NCI-H1436 (cell line): ENCODE results near the gene IQCF5.
"Not testable (repeated sequence)": the region's sequence is repeated elsewhere in the genome, so short reads cannot be mapped to it uniquely, and the experiment has no call there.

Source experiments
- DNase-seq: peaks from one replicate; lab custom pipeline; 2025; lab: John Stamatoyannopoulos, UW

IQCF5 gene

DNA sequence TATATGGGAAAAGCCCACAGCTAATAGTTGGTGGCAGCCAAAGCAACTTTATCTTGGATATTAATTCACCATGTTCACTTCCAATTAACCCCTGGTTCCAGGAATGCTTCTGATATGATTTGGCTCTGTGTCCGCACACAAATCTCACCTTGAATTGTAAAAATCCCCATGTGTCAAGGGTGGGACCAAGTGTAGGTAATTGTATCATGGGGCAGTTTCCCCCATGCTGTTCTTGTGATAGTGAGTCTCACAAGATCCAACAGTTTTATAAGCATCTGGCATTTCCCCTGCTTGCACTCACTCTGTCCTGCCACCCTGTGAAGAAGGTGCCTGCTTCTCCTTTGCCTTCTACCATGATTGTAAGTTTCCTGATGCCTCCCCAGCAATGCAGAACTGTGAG, 6.5 kb downstream of the IQCF5 start:
- not testable (repeated sequence) for DNase-seq

DNA sequence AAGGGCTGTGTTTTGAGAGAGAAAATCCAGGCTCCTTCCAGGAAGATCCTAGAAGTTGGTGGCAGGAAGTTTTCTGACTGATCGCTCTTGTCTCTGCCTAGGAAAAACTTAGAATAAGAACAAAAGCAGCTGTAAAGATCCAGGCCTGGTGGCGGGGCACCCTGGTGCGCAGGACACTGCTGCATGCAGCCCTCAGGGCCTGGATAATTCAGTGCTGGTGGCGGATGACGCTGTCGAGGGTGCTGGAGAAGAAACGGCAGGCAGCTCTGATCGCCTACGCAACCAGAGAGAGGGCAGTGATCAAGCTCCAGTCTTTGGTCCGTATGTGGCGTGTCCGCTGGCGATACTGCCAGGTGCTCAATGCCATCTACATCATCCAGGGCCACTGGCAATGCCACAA, 12.5 kb downstream of the IQCF5 start:
- no peak for DNase-seq

DNA sequence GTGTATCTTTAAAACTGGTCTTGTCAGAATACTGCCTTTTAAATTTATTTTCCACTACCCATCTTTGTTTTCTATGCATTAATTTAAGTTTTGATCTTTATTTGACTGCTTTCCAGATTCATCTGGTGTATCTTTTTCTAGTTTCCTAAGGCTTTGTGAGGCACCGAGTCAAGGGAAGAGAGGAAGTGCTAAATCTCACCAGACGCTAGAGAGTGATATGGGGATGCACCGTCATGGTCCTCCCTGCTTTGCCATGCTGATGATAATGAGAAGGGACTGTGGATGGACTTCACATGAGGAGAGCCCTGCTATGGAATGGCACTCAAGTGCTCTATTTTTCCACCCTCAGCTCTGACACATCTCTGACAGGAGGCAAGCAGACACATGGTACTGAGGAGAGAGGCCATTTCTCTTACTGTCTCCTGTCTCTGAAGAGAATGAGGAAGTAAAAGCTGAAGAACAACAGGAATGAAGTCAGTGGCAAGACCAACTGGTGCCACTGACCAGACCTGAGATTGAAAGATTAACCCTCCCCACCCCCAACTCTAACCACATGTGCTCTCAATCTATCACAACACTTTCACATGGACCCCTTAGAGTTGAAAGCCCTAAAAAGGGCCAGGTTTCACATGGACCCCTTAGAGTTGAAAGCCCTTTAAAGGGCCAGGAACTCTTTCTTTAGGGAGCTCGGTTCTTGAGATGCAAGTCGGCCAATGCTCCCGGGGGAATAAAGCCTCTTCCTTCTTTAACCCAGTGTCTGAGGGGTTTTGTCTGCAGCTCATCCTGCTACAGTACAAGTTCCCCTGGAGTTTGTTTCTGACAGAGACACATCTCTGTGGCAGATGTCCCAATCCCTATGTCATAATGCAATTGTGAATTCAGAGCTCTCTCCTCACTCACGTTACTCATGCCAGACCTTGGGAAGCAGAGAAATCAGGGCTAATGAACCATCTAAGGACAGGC, 14.4 kb downstream of the IQCF5 start, which contains the start of gene IQCF2:
TSS of gene IQCF2 (plus strand) at position 913 of the 963 bp plus-strand sequence. CDS start 52 bp downstream, outside the sequence.
- no peak for DNase-seq

DNA sequence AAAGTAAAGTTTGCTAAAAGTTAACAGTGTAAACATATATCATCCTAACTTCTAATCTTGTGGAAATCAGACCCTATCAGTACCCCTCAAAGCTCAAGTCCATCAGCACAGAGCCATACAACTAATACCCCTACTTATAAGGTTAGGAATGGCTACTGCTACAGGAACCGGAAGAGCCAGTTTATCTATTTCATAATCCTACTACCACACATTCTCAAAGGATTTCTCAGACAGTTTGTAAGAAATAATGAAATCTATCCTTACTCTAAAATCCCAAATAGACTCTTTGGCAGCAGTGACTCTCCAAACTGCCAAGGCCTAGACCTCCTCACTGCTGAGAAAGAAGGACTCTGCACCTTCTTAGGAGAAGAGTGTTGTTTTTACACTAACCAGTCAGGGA, 20.0 kb downstream of the IQCF5 start:
- DNase-seq: not testable (repeated sequence)

DNA sequence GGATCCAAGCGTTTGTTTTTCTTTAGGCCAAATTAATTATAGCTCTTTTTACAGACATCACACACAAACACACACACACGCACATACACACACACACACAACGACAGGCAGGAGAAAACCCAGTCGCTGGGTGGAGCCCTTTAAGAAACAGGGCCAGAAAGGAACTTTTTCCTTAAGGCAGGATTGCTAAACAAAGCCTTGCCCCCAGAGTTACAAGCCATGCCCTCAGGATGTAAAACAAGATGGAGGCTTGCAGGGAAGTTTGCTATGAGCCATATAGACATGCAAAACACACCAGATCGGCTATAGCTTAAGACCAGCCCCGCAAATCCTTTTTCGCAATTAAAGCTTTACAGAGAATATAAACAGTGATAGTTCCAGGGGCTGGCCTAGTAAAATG, 30.3 kb downstream of the IQCF5 start:
- DNase-seq: no peak

DNA sequence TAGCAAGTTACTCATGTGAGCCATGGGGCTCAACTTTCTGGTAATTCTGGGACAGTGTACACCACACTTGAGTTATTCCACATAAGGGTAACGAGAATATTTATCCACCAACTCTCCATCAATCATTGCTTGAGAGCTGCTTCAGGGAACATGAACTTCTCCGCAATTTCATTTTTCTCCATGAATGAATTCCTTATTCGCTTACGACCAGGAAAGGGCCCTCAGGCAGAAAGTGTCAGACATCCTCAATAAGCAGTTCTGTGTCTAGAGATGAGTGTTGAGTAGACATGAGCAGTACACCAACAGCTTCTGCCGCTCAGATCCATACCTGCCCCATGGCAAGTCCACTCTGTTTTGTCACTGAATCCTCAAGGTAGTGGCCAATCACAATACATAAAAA, 38.8 kb downstream of the IQCF5 start:
- no peak for DNase-seq

DNA sequence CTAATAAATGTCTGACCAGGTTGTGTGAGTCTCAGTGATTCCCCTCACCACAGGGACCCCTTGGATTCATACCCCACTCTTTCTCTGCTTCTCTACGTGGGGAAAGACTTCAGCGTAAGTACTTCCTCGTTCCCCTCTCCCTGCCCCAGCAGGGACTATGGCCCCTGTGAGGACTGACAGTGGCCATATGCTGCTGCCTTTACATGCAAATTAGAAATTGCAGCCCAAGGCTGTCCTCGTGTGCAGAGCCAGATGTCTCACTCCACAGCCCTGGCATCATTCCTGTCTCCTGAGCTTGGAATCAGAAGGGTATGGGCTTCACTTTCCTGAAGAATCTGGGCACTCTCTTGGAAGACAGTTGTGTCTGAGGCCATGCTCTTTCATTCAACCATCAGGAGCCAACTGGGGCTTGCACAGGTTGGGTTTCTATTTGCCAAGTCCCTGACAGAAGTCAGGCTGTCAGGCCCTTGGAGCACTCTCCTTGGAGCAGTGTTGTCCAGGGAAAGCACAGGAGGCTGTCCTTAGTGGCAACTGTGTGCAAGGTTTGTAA, 44.5 kb downstream of the IQCF5 start:
- no peak for DNase-seq

DNA sequence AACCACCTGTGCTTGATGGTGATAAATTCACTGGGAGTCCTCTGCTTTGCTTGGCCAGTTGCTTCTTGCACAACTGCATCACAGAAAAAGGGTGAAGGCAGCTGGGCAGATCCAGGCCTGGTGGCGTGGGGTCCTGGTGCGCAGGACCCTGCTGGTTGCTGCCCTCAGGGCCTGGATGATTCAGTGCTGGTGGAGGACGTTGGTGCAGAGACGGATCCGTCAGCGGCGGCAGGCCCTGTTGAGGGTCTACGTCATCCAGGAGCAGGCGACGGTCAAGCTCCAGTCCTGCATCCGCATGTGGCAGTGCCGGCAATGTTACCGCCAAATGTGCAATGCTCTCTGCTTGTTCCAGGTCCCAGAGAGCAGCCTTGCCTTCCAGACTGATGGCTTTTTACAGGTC, 45.1 kb downstream of the IQCF5 start:
- DNase-seq: no peak

DNA sequence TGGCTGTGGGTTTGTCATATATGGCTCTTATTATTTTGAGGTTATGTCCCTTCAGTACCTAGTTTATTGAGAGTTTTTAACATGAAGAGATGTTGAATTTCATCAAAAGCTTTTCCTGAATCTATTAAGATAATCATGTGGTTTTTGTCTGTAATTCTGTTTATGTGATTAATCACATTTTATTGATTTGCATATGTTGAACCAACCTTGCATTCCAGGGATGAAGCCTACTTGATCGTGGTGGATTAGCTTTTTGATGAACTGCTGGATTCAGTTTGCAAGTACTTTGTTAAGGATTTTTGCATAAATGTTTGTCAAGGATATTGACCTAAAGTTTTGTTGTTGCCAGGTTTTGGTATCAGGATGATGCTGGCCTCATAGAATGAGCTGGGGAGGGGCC, 47.1 kb downstream of the IQCF5 start:
- no peak for DNase-seq
